K562 (cell line): ENCODE data around the gene ACTN4. TPM values are rescaled to one million over a fixed set of nuclear protein-coding genes. Genes with fewer than 3 reads are reported as not detected.

Experiments
- ADNP ChIP-seq: fragments of 200-800 bp; sonication (Bioruptor generic); IDR thresholded peaks from 2 replicates; pipeline ENCODE4 v1.6.1; 2016; ENCODE audit warnings: missing genetic modification characterization, missing compliant biosample characterization
- BDP1 ChIP-seq: IDR thresholded peaks from 3 replicates; pipeline ENCODE4 v1.6.1; 2011; ENCODE audit not compliant: insufficient read length, insufficient read depth
- BRF2 ChIP-seq: IDR thresholded peaks from 3 replicates; pipeline ENCODE4 v1.6.1; 2011; ENCODE audit warnings: borderline replicate concordance, mild to moderate bottlenecking; ENCODE audit not compliant: insufficient read length, insufficient read depth
- C11orf30 ChIP-seq: fragments of 450-650 bp; IDR thresholded peaks from 2 replicates; pipeline ENCODE4 v1.6.1; 2016; ENCODE audit warnings: low read depth, mild to moderate bottlenecking
- CREM ChIP-seq: IDR thresholded peaks from 2 replicates; pipeline ENCODE4 v1.6.1; 2014; ENCODE audit warnings: antibody characterized with exemption, low read depth
- DNMT1 ChIP-seq: fragments of 450-650 bp; IDR thresholded peaks from 2 replicates; pipeline ENCODE4 v1.6.1; 2016; ENCODE audit warnings: antibody characterized with exemption, mild to moderate bottlenecking
- ETV6 ChIP-seq, 3 experiments: fragments of 150-350 bp in 1 of 3; sonication (generic) in 1 of 3; formaldehyde crosslinking in 1 of 3; IDR thresholded peaks; 2 replicates each; pipeline versions ENCODE4 v1.6.1 to v1.8.0; 2014 to 2022; ENCODE audit warnings: borderline replicate concordance in 2 of 3, low read depth in 2 of 3, antibody characterized with exemption in 1 of 3, low read length in 1 of 3, mild to moderate bottlenecking in 1 of 3, missing genetic modification reagents in 1 of 3
- JUNB ChIP-seq: fragments of 450-650 bp; formaldehyde crosslinking; conservative IDR thresholded peaks from 2 replicates; pipeline ENCODE4 v1.4.0; 2020; ENCODE audit warnings: mild to moderate bottlenecking
- MCM2 ChIP-seq: fragments of 450-650 bp; IDR thresholded peaks from 2 replicates; pipeline ENCODE4 v1.6.1; 2017; ENCODE audit warnings: low read depth, mild to moderate bottlenecking
- MCM7 ChIP-seq, 2 experiments: fragments of 450-650 bp; IDR thresholded peaks; 2 replicates each; pipeline ENCODE4 v1.6.1; 2016 to 2018
- NKRF ChIP-seq: fragments of 450-650 bp; IDR thresholded peaks from 2 replicates; pipeline ENCODE4 v1.6.1; 2016; ENCODE audit warnings: borderline replicate concordance
- PATZ1 ChIP-seq: fragments of 250-450 bp; sonication (Bioruptor Pico); IDR thresholded peaks from 2 replicates; pipeline ENCODE4 v1.5.0; 2020; ENCODE audit warnings: mild to moderate bottlenecking, borderline replicate concordance
- PHF21A ChIP-seq: fragments of 450-650 bp; IDR thresholded peaks from 2 replicates; pipeline ENCODE4 v1.6.1; 2017; ENCODE audit warnings: low read depth, borderline replicate concordance
- PHTF2 ChIP-seq: fragments of 250-450 bp; sonication (Bioruptor Pico); IDR thresholded peaks from 2 replicates; pipeline ENCODE4 v1.5.0; 2021; ENCODE audit warnings: mild to moderate bottlenecking
- POLR2H ChIP-seq: IDR thresholded peaks from 2 replicates; pipeline ENCODE4 v1.6.1; 2016; ENCODE audit warnings: missing genetic modification characterization, low read depth, mild to moderate bottlenecking, control low read depth, missing compliant biosample characterization, moderate library complexity
- POU5F1 ChIP-seq: fragments of 150-350 bp; IDR thresholded peaks from 2 replicates; pipeline ENCODE4 v1.6.1; 2014; ENCODE audit warnings: borderline replicate concordance, low read length, low read depth, mild to moderate bottlenecking; ENCODE audit not compliant: partially characterized antibody
- SMAD4 ChIP-seq: fragments of 250-450 bp; sonication (Bioruptor Pico); conservative IDR thresholded peaks from 2 replicates; pipeline ENCODE4 v1.8.0; 2021; ENCODE audit warnings: inconsistent platforms, mild to moderate bottlenecking, moderate library complexity
- STAT5B ChIP-seq: fragments of 250-450 bp; sonication (Bioruptor Pico); IDR thresholded peaks from 2 replicates; pipeline ENCODE4 v1.8.0; 2021; ENCODE audit warnings: mild to moderate bottlenecking, inconsistent platforms
- TCF15 ChIP-seq: fragments of 250-450 bp; sonication (Bioruptor Pico); IDR thresholded peaks from 2 replicates; pipeline ENCODE4 v1.8.0; 2022; ENCODE audit warnings: moderate library complexity, mild to moderate bottlenecking, inconsistent platforms
- ZBTB1 ChIP-seq: sonication (generic); formaldehyde crosslinking; IDR thresholded peaks from 2 replicates; pipeline ENCODE4 v1.8.1; 2023; ENCODE audit warnings: missing genetic modification reagents, low read depth, mild to moderate bottlenecking, borderline replicate concordance
- ZBTB8A ChIP-seq: fragments of 450-650 bp; IDR thresholded peaks from 2 replicates; pipeline ENCODE4 v1.6.1; 2018; ENCODE audit warnings: mild to moderate bottlenecking, moderate library complexity; ENCODE audit not compliant: partially characterized antibody
- ZNF354B ChIP-seq: fragments of 250-450 bp; sonication (Bioruptor Pico); IDR thresholded peaks from 2 replicates; pipeline ENCODE4 v1.4.0; 2020
- polyA plus RNA-seq, 8 experiments: library from polyadenylated mRNA; depleted of rRNA in 4 of 8; stranded (reverse) in 5 of 8; unstranded in 3 of 8; fragments of >200 nt; fragmentation: Nextera tagmentation in 2 of 8; fragmentation: Illumina TruSeq in 1 of 8; extraction: Ambion mirVana in 2 of 8; extraction: Trizol in 1 of 8; gene quantifications; 2 replicates each; pipeline versions ENCODE4 v1.2.1 to v1.2.3, GENCODE V29; 2011 to 2014; ENCODE audit warnings: inconsistent platforms in 1 of 8, missing spikeins in 1 of 8
- total RNA-seq, 7 experiments: library from RNA; depleted of rRNA in 6 of 7; stranded (reverse); fragments of >200 nt in 6 of 7; fragmentation: Illumina TruSeq in 2 of 7; extraction: Trizol in 2 of 7; gene quantifications; 2 replicates each; pipeline versions ENCODE4 v1.2.1 to v1.2.3, GENCODE V29; 2011 to 2021; ENCODE audit warnings: low replicate concordance in 1 of 7

Gene ACTN4
- total and polyA plus RNA-seq, 9 of the 15 experiments (the other 6 are each of a cell fraction or from before 2014, with no cell fraction given) = 3.1 to 385 (median 125) TPM

- TF ChIP-seq BDP1 (no peak), ZNF354B (CRISPR knock-in tag) (no peak), ZBTB8A (no peak), PHF21A (no peak), BRF2 (no peak), NKRF (peak; percentile 98), CREM (peak; percentile 97), MCM7 (IDR thresholded peaks at IDR 0.05) (no peak), DNMT1 (no peak), JUNB (CRISPR knock-in tag) (no peak), SMAD4 (CRISPR knock-in tag) (peak; percentile 62), TCF15 (no peak), ZBTB1 (no peak), POU5F1 (peak; percentile 41), PATZ1 (CRISPR knock-in tag) (no peak), ADNP (tag) (no peak), ETV6 (IDR thresholded peaks at IDR 0.05; ENCODE audit: borderline replicate concordance in 1 of 2, low read depth in 2 of 2, low read length in 1 of 2) (peak in 1 of 2 experiments; percentile 22; a peak in 2 of 4 replicates), ETV6 (CRISPR knock-in tag; IDR thresholded peaks at IDR 0.05; ENCODE audit: borderline replicate concordance) (no peak), C11orf30 (peak; percentile 91), POLR2H (tag) (peak; percentile 73; the same call in 1 of the 2 replicates), PHTF2 (no peak), MCM2 (no peak), STAT5B (CRISPR knock-in tag) (no peak)
Observed at GRCh38 chr19:38618590-38619360, 28.7 kb upstream of the ACTN4 start, which contains the start of gene EIF3K (continued).
